ENCODE results near the gene CCDC102B.
"Not testable (repeated sequence)": the region's sequence is repeated elsewhere in the genome, so short reads cannot be mapped to it uniquely, and the experiment has no call there.

The CCDC102B gene

GRCh38 chr18:68772268-68772667 lies 25.6 kb upstream of the CCDC102B start:
- no peak overlapping the region for H3K4me3 ChIP-seq (ENCODE audit: low read depth, low read length)
- no peak for TF ChIP-seq CTCF (conservative IDR thresholded peaks at IDR 0.05; ENCODE audit: low read depth, low read length)
- no peak for DNase-seq (ENCODE audit: low read depth)

- peak; percentile 48 for DNase-seq (ENCODE audit: low read depth)
- TF ChIP-seq CTCF (conservative IDR thresholded peaks at IDR 0.05; ENCODE audit: low read depth, low read length) = no peak
- H3K4me3 ChIP-seq (ENCODE audit: low read depth, low read length) = no peak overlapping the region
These were observed 19.5 kb upstream of the CCDC102B start for GRCh38 chr18:68778280-68778886.

- TF ChIP-seq CTCF (conservative IDR thresholded peaks at IDR 0.05; ENCODE audit: low read depth, low read length) = no peak
- peak; percentile 93 for DNase-seq (ENCODE audit: low read depth)
- no peak overlapping the region for H3K4me3 ChIP-seq (ENCODE audit: low read depth, low read length)
These were observed 18.7 kb upstream of the CCDC102B start for GRCh38 chr18:68779169-68779568.

- no peak overlapping the region for H3K4me3 ChIP-seq (ENCODE audit: low read depth, low read length)
- no peak for TF ChIP-seq CTCF (conservative IDR thresholded peaks at IDR 0.05; ENCODE audit: low read depth, low read length)
- DNase-seq (ENCODE audit: low read depth) = no peak
These were observed 16.9 kb upstream of the CCDC102B start for GRCh38 chr18:68780802-68781635.

- H3K4me3 ChIP-seq (ENCODE audit: low read depth, low read length) = no peak overlapping the region
- DNase-seq (ENCODE audit: low read depth) = no peak
- TF ChIP-seq CTCF (conservative IDR thresholded peaks at IDR 0.05; ENCODE audit: low read depth, low read length) = no peak
These were observed 14.4 kb upstream of the CCDC102B start for GRCh38 chr18:68783506-68783905.

- no peak overlapping the region for H3K4me3 ChIP-seq (ENCODE audit: low read depth, low read length)
- no peak for DNase-seq (ENCODE audit: low read depth)
- no peak for TF ChIP-seq CTCF (conservative IDR thresholded peaks at IDR 0.05; ENCODE audit: low read depth, low read length)
These were observed 13.8 kb upstream of the CCDC102B start for GRCh38 chr18:68784071-68784470.

- H3K4me3 ChIP-seq (ENCODE audit: low read depth, low read length); DNase-seq (ENCODE audit: low read depth): not testable (repeated sequence)
These were observed 7.6 kb upstream of the CCDC102B start for GRCh38 chr18:68790290-68790689.

Data from choroid plexus epithelial cell (primary cell).